HL-60 (cell line): ENCODE data around the gene AGPAT1.

Source experiments
- DNase-seq, 2 experiments: peaks; one replicate each; pipeline ENCODE4 v3.0.0-alpha.2; 2010 to 2020; ENCODE audit warnings: low read depth in 1 of 2, low spot score in 1 of 2
- H3K27ac ChIP-seq: fragments of 250-450 bp; sonication (Bioruptor Pico); replicated peaks from 2 replicates; pipeline ENCODE4 v1.5.1; 2020; ENCODE audit warnings: mild to moderate bottlenecking, moderate library complexity
- H3K27me3 ChIP-seq: fragments of 250-450 bp; sonication (Bioruptor Pico); 2 replicates; pipeline ENCODE4 v1.5.1; 2021; ENCODE audit warnings: mild to moderate bottlenecking, moderate library complexity; ENCODE audit not compliant: insufficient read depth, poor library complexity, severe bottlenecking
- H3K4me3 ChIP-seq: replicated peaks from 2 replicates; pipeline ENCODE4 v1.5.1; 2011; ENCODE audit warnings: mild to moderate bottlenecking, control low read depth, low read length; ENCODE audit not compliant: insufficient read depth
- CTCF ChIP-seq: IDR thresholded peaks from one replicate; pipeline ENCODE4 v1.5.1; 2011; ENCODE audit warnings: low read length, control low read depth, inconsistent platforms; ENCODE audit not compliant: insufficient read depth
- GABPA ChIP-seq: IDR thresholded peaks from 2 replicates; pipeline ENCODE4 v1.6.1; 2012; ENCODE audit warnings: low read depth
- POLR2AphosphoS5 ChIP-seq: IDR thresholded peaks from 2 replicates; pipeline ENCODE4 v1.6.1; 2012; ENCODE audit warnings: low read depth
- REST ChIP-seq: IDR thresholded peaks from 2 replicates; pipeline ENCODE4 v1.6.1; 2012; ENCODE audit warnings: low read depth; ENCODE audit not compliant: insufficient replicate concordance
- SPI1 ChIP-seq: IDR thresholded peaks from 2 replicates; pipeline ENCODE4 v1.6.1; 2012; ENCODE audit warnings: low read depth, mild to moderate bottlenecking, borderline replicate concordance

Gene AGPAT1

GRCh38 chr6:32204268-32204715 lies 28.4 kb upstream of the AGPAT1 start:
- Histone ChIP-seq H3K27me3 (no peaks in the 10 kb centered on the region), H3K4me3 (no peak overlapping the region), H3K27ac (no peak overlapping the region)
- TF ChIP-seq SPI1, result no peak
- TF ChIP-seq REST, result no peak
- TF ChIP-seq CTCF, result no peak
- TF ChIP-seq GABPA, result no peak
- TF ChIP-seq POLR2AphosphoS5, result no peak
- DNase-seq, result no peak

GRCh38 chr6:32203426-32204267 lies 27.8 kb upstream of the AGPAT1 start:
- TF ChIP-seq CTCF, result no peak
- TF ChIP-seq GABPA, result no peak
- no peak for TF ChIP-seq POLR2AphosphoS5
- no peak for TF ChIP-seq SPI1
- TF ChIP-seq REST, result no peak
- H3K4me3 ChIP-seq, result no peak overlapping the region
- H3K27ac ChIP-seq, result no peak overlapping the region
- DNase-seq, result no peak
- H3K27me3 ChIP-seq, result no peaks in the 10 kb centered on the region

- Histone ChIP-seq H3K27ac (no peak overlapping the region), H3K4me3 (no peak overlapping the region), H3K27me3 (no peaks in the 10 kb centered on the region)
- DNase-seq, result no peak
- TF ChIP-seq REST (no peak), POLR2AphosphoS5 (no peak), CTCF (no peak)
These were observed 26.3 kb upstream of the AGPAT1 start for GRCh38 chr6:32202186-32202585.
